Ovary (tissue), 9 donors: Measurements from ENCODE around the gene CHIA. TPM values are rescaled to one million over a fixed set of nuclear protein-coding genes. Genes with fewer than 3 reads are reported as not detected.

Source experiments
- DNase-seq, 5 donors: peaks; one replicate each; pipeline ENCODE4 v3.0.0-alpha.2; 2019 to 2020
- H3K27ac ChIP-seq, 2 donors: fragments of 200-600 bp; one replicate each; pipeline versions ENCODE4 v1.5.1 to v1.8.0; 2019 to 2022
- H3K27me3 ChIP-seq: fragments of 200-600 bp; one replicate; pipeline ENCODE4 v1.8.0; 2022
- H3K36me3 ChIP-seq: fragments of 200-600 bp; sonication (generic); one replicate; pipeline ENCODE4 v1.5.1; 2019
- H3K4me1 ChIP-seq: one replicate; pipeline ENCODE4 v1.8.1; 2013; ENCODE audit warnings: mild to moderate bottlenecking, moderate library complexity; ENCODE audit not compliant: insufficient read depth
- H3K4me3 ChIP-seq: fragments of 200-600 bp; sonication (generic); one replicate; pipeline ENCODE4 v1.5.1; 2017
- H3K9me3 ChIP-seq, 2 donors: fragments of 200-600 bp in 1 of 2; sonication (generic) in 1 of 2; one replicate each; pipeline versions ENCODE4 v1.5.1 to v1.8.1; 2013 to 2019; ENCODE audit warnings: mild to moderate bottlenecking in 1 of 2, moderate library complexity in 1 of 2
- CTCF ChIP-seq, 3 donors: fragments of 450-650 bp in 2 of 3; fragments of 200-600 bp in 1 of 3; IDR thresholded peaks; one replicate each; pipeline versions ENCODE4 v1.5.1 to v1.8.0; 2016 to 2022; ENCODE audit warnings: antibody characterized with exemption in 3 of 3, mild to moderate bottlenecking in 1 of 3
- EP300 ChIP-seq: sonication (generic); formaldehyde crosslinking; IDR thresholded peaks from one replicate; pipeline ENCODE4 v1.6.1; 2017; ENCODE audit warnings: antibody characterized with exemption
- POLR2A ChIP-seq: fragments of 450-650 bp; IDR thresholded peaks from one replicate; pipeline ENCODE4 v1.6.1; 2017; ENCODE audit warnings: antibody characterized with exemption, mild to moderate bottlenecking, moderate library complexity
- WGBS, 3 donors: extraction: QIAGEN DNeasy Blood & Tissue Kit in 1 of 3; methylation state at CpG; one replicate each; pipeline versions ENCODE4 v1.1.5 to v1.1.7; 2013 to 2017; 5-methylcytosine and 5-hydroxymethylcytosine counted together
- intact Hi-C, 4 donors: fragments of 100-400 bp; cut with DNase I; formaldehyde crosslinking; loops; one replicate each; pipeline versions ENCODE4 v1.11.0 to v1.15.1; 2022 to 2023
- polyA plus RNA-seq, 2 donors: library from polyadenylated mRNA; stranded (reverse); fragments of 200-250 nt in 1 of 2; fragments of 350-450 nt in 1 of 2; fragmentation: Illumina TruSeq in 1 of 2; extraction: RNeasy Lipid Tissue Mini Kit (QIAGEN cat#74804) in 1 of 2; gene quantifications; one replicate each; pipeline ENCODE4 v1.2.3, GENCODE V29; 2013 to 2014
- total RNA-seq, 7 donors: library from RNA; depleted of rRNA in 2 of 7; stranded (reverse); fragments of >200 nt in 2 of 7; fragmentation: NEBNext Ultra II Directional in 3 of 7; extraction: Animal tissue kit (Norgen Biotek cat#: 25700) in 3 of 7; gene quantifications; one replicate each; pipeline versions ENCODE4 v1.1.0 to v1.2.4, GENCODE V29; 2016 to 2023
- donor health status: DM: no; HTN: no; CAD: no; lungs with moderate emphysema.
- donor health status: DM: no; HTN: no; CAD: no.
- donor health status: Bipolar disorder and iron deficiency.
- donor health status: DM: yes; HTN: yes; CAD: no.
- donor health status: DM: no; HTN: no; CAD: no.
- donor health status: DM: yes; HTN: yes; CAD: no.

CHIA gene
- total and polyA plus RNA-seq, 9 donors: 0.18 TPM; not detected in 8

- H3K9me3 ChIP-seq: no peaks in the 10 kb centered on the region
- H3K4me1 ChIP-seq: no peaks in the 10 kb centered on the region
- 75 to 78% (median 77%) methylated on average over 4 of the region's 4 CpGs for WGBS, 3 donors
- no peak overlapping the region for H3K27ac ChIP-seq
- no peaks in the 10 kb centered on the region for H3K36me3 ChIP-seq
- H3K4me3 ChIP-seq: no peak overlapping the region
- DNase-seq: no peak
- intact Hi-C loops: no loop called here
- H3K27me3 ChIP-seq: no peaks in the 10 kb centered on the region
- TF ChIP-seq CTCF (IDR thresholded peaks at IDR 0.05) (no peak), EP300 (no peak), POLR2A (no peak)
These were observed 11.5 kb upstream of the CHIA start for GRCh38 chr1:111279144-111279543.

GRCh38 chr1:111280267-111280666 lies 10.4 kb upstream of the CHIA start:
- TF ChIP-seq POLR2A (no peak), EP300 (no peak), CTCF (IDR thresholded peaks at IDR 0.05) (no peak)
- no peaks in the 10 kb centered on the region for H3K9me3 ChIP-seq
- no peak overlapping the region for H3K4me3 ChIP-seq
- intact Hi-C loops: no loop called here
- no peaks in the 10 kb centered on the region for H3K4me1 ChIP-seq
- no peaks in the 10 kb centered on the region for H3K36me3 ChIP-seq
- no peak overlapping the region for H3K27ac ChIP-seq
- no peak for DNase-seq
- H3K27me3 ChIP-seq: no peaks in the 10 kb centered on the region

GRCh38 chr1:111281411-111281810 lies 9.2 kb upstream of the CHIA start:
- TF ChIP-seq EP300 (no peak), CTCF (IDR thresholded peaks at IDR 0.05) (no peak), POLR2A (no peak)
- no peak for DNase-seq
- H3K36me3 ChIP-seq: no peaks in the 10 kb centered on the region
- no peaks in the 10 kb centered on the region for H3K9me3 ChIP-seq
- H3K4me1 ChIP-seq: no peaks in the 10 kb centered on the region
- WGBS, 3 donors: 69 to 77% (median 70%) methylated on average over 5 of the region's 5 CpGs
- intact Hi-C loops: no loop called here
- no peaks in the 10 kb centered on the region for H3K27me3 ChIP-seq
- H3K27ac ChIP-seq: no peak overlapping the region
- H3K4me3 ChIP-seq: no peak overlapping the region

- TF ChIP-seq CTCF (IDR thresholded peaks at IDR 0.05): no peak
- TF ChIP-seq POLR2A: no peak
- no peak for TF ChIP-seq EP300
- Histone ChIP-seq H3K27me3 (no peaks in the 10 kb centered on the region), H3K27ac (no peak overlapping the region), H3K9me3 (no peaks in the 10 kb centered on the region), H3K4me1 (no peaks in the 10 kb centered on the region), H3K4me3 (no peak overlapping the region), H3K36me3 (no peaks in the 10 kb centered on the region)
- DNase-seq: no peak
- intact Hi-C loops: no loop called here
These were observed 6.8 kb upstream of the CHIA start for GRCh38 chr1:111283838-111284237.

- no peaks in the 10 kb centered on the region for H3K27me3 ChIP-seq
- 70 to 78% (median 72%) methylated on average over 2 of the region's 2 CpGs for WGBS, 3 donors
These were observed 4.8 kb upstream of the CHIA start for GRCh38 chr1:111285879-111286278.

More at GRCh38 chr1:111285879-111286278, 4.8 kb upstream of the CHIA start:
- TF ChIP-seq CTCF (IDR thresholded peaks at IDR 0.05) (no peak), POLR2A (no peak), EP300 (no peak)
- H3K36me3 ChIP-seq: no peaks in the 10 kb centered on the region
- H3K9me3 ChIP-seq: no peaks in the 10 kb centered on the region
- no peak for DNase-seq
- intact Hi-C loops: no loop called here
- H3K4me1 ChIP-seq: no peaks in the 10 kb centered on the region
- no peak overlapping the region for H3K4me3 ChIP-seq
- no peak overlapping the region for H3K27ac ChIP-seq
